Kasumi-1 (cell line): ENCODE results near the gene PADI4.
A peak's percentile ranks its signal among the peaks of the same experiment; 100 is the strongest.

ENCODE experiments used
- DNase-seq, 2 experiments: peaks; one replicate each; lab custom pipeline; 2025; lab: John Stamatoyannopoulos, UW

The PADI4 gene, protein sequence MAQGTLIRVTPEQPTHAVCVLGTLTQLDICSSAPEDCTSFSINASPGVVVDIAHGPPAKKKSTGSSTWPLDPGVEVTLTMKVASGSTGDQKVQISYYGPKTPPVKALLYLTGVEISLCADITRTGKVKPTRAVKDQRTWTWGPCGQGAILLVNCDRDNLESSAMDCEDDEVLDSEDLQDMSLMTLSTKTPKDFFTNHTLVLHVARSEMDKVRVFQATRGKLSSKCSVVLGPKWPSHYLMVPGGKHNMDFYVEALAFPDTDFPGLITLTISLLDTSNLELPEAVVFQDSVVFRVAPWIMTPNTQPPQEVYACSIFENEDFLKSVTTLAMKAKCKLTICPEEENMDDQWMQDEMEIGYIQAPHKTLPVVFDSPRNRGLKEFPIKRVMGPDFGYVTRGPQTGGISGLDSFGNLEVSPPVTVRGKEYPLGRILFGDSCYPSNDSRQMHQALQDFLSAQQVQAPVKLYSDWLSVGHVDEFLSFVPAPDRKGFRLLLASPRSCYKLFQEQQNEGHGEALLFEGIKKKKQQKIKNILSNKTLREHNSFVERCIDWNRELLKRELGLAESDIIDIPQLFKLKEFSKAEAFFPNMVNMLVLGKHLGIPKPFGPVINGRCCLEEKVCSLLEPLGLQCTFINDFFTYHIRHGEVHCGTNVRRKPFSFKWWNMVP

GRCh38 chr1:17307946-17308345, at the start of gene PADI4:
Gene PADI4, plus strand, starts transcription at chr1:17308197. Its CDS starts 26 bp downstream, at chr1:17308223.
- DNase-seq: no peak

GRCh38 chr1:17258758-17259130, 49.3 kb upstream of the PADI4 start:
- DNase-seq: no peak

- DNase-seq: no peak
Observed at GRCh38 chr1:17259233-17259873, 48.6 kb upstream of the PADI4 start.

- no peak for DNase-seq
Observed at GRCh38 chr1:17260264-17260663, 47.7 kb upstream of the PADI4 start.

DNA sequence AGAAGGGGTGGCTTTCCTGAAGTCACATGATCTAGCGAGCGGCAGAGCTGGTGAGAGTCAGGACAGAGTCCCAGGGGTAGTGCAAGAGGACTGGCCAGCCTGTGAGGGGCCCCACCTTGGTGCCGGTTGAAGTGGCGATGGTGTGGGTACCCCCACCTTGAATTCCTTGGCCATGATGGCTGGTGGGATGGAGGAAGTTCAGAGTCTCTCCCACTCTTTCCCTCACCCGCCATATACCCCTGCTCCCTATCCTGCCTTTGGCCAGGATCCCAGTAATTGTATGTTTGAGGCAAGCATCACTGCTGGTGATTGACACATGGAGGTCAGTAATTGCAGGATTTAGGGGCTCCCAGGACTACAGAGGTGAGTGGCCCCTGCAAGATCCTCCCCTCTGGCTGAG, 47.3 kb upstream of the PADI4 start:
- DNase-seq: no peak

DNA sequence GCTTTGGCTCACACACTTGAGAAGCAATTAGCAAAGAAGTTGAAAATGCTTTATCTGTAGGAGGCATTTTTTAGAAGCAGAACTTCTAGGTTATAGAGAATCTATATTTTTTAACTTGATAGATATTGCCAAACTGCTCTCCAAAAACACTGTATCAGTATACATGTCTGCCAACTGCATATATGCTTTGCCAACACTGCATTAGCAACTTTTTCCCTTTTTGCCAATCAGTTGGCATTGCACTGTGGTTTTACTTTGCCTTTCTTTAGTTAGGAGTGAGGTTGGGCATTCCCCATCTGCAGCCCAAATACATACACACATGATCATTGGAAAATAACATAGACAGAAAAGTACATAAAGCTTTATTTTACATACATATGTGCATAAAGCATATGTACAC, 44.1 kb upstream of the PADI4 start:
- no peak for DNase-seq

DNA sequence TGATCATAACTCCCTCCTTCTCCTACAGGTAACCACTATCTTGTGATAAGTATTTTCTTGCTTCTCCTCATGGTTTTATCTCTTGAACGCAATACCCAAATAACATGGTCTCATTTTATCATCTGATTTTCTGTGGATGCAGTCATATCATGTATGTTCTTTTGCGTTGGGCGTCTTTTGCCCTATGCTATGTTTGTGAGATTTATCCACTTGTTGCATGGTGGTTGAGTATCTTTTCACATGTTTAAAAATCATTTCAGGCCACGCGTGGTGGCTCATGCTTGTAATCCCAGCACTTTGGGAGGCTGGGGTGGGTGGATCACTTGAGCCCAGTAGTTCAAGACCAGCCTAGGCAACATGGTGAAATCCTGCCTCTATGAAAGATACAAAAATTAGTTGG, 43.5 kb upstream of the PADI4 start:
- no peak for DNase-seq

GRCh38 chr1:17265162-17265561, 42.8 kb upstream of the PADI4 start:
- no peak for DNase-seq

GRCh38 chr1:17265950-17266349, 42.0 kb upstream of the PADI4 start:
- DNase-seq: no peak

DNA sequence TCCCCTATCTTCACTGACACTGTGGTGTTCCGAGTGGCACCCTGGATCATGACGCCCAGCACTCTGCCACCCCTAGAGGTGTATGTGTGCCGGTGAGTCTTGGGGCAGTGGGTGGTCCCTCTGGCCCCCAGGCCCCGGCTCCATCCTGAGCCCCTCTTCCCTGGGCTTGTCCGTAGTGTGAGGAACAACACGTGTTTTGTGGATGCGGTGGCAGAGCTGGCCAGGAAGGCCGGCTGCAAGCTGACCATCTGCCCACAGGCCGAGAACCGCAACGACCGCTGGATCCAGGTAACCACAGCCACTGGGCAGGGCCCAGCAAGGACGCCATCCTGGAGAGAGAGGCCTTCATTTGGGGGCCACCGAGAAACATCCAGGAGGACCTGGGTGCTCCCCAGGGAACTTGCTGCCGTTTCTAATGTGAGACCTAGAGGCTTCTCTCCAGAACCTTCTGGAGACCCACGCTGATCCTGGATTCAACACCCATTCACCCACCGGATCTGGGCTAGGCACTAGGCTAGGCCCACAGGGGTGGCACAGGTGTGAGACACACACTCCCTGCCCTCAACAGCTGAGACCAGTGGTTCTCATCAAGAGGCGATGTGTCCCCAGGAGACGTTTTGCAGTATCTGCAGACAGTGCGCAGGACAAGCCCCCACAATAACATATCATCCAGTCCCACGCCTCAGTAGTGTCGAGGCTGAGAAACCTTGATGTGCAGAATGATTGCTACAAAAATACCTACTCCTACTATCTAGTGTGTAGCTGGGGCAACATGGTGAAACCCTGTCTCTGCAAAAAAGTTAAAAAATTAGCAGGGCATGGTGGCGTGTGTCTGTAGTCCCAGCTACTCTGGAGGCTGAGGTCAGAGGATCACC, 36.9 kb upstream of the PADI4 start:
- no peak for DNase-seq

GRCh38 chr1:17272066-17272465, 35.9 kb upstream of the PADI4 start:
- DNase-seq: no peak

DNA sequence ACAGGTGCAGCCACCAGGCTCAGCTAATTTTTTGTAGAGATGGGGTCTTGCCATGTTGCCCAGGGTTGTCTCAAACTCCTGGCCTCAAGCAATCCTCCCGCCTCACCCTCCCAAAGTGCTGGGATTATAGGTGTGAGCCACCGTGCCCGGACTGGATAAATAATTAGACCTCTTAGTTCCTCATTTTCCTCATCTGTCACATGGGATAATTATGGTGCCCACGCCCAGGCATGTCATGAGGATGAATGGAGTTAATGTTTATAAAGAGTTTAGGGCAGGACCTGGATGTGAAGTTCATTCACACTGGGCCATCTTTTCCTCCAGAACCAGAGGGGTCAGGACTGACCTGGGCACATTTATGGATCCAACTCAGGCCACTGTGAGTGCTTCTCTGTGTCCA, 35.4 kb upstream of the PADI4 start:
- DNase-seq: no peak

GRCh38 chr1:17273096-17273495, 34.9 kb upstream of the PADI4 start:
- no peak for DNase-seq

GRCh38 chr1:17274186-17275170, 33.5 kb upstream of the PADI4 start:
- peak; percentile 31 to 43 for DNase-seq

GRCh38 chr1:17276568-17276967, 31.4 kb upstream of the PADI4 start:
- peak; percentile 84 to 89 for DNase-seq

DNA sequence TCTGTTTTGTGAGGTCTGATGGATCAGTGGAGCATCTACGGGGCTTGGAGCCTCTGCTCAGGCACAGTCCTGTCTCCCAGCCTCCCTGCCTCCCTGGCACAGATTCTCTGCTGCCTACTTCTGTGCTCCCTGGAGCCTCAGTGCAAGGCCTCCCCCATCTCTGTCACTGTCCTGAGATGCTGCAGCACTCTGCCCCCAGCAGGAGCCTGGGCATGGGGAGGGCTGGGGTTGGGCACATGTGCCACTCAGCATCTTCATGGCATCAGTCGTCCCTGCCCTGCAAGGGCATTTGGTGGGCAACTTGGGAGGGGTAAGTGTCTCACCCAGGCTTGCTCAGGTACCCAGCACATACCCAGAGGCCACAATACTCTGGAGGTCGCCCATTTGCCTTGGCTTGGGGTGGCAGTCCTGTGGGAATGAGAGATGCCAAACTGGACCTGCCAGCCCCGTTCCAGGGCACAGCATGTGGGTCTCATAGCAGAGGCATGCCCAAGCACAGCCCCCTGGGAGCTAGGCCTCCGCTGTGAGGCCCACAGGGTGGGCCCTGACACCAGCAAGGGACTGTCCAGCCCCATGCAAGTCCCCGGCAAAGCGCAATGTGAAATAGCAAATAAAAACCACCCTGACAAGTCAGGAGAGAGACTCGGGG, 30.4 kb upstream of the PADI4 start:
- no peak for DNase-seq

GRCh38 chr1:17278996-17279830, 28.8 kb upstream of the PADI4 start:
- DNase-seq: no peak

DNA sequence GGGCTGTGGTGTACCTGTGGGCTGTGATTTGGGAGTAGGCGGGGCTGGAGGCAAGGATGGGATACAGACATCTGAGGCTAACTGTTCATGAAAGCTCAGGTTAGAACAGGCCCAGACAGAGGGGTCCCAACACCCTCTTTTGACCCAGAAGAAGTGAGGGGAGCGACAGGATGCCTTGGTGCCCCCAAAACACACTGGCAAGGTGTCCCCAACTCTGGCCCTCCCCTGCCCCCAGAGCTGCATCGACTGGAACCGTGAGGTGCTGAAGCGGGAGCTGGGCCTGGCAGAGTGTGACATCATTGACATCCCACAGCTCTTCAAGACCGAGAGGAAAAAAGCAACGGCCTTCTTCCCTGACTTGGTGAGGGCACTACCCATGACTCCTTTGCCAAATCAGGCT, 27.6 kb upstream of the PADI4 start:
- DNase-seq: no peak

- DNase-seq: no peak
Observed at GRCh38 chr1:17280894-17281293, 27.1 kb upstream of the PADI4 start.
